Eye (tissue), 1 donor: ENCODE results near the gene CAVIN3.
A peak's percentile ranks its signal among the peaks of the same experiment; 100 is the strongest.

ENCODE experiments used
- DNase-seq: peaks from one replicate; pipeline ENCODE4 v3.0.0-alpha.2; 2015

Gene CAVIN3

GRCh38 chr11:6320411-6321155 lies at the start of gene CAVIN3:
Gene CAVIN3 (minus strand): TSS chr11:6320501. CDS start chr11:6320476, 25 bp downstream.
- peak; percentile 88 for DNase-seq

- no peak for DNase-seq
Measured at GRCh38 chr11:6365659-6366058, 45.4 kb upstream of the CAVIN3 start.

GRCh38 chr11:6362873-6363678 lies 42.8 kb upstream of the CAVIN3 start:
- DNase-seq = peak; percentile 90

GRCh38 chr11:6362185-6362872 lies 42.0 kb upstream of the CAVIN3 start:
- DNase-seq = no peak

- no peak for DNase-seq
Measured at GRCh38 chr11:6360183-6360582, 39.9 kb upstream of the CAVIN3 start.

- no peak for DNase-seq
Measured at GRCh38 chr11:6357222-6357621, 36.9 kb upstream of the CAVIN3 start.

GRCh38 chr11:6356503-6357055 lies 36.3 kb upstream of the CAVIN3 start:
- DNase-seq = no peak

- DNase-seq = no peak
Measured at GRCh38 chr11:6354651-6355485, 34.6 kb upstream of the CAVIN3 start.

GRCh38 chr11:6353367-6353987 lies 33.2 kb upstream of the CAVIN3 start:
- peak; percentile 81 for DNase-seq

GRCh38 chr11:6351782-6352382 lies 31.6 kb upstream of the CAVIN3 start:
- peak; percentile 54 for DNase-seq

GRCh38 chr11:6350486-6350885 lies 30.2 kb upstream of the CAVIN3 start:
- no peak for DNase-seq

GRCh38 chr11:6350043-6350442 lies 29.7 kb upstream of the CAVIN3 start:
- DNase-seq = no peak

GRCh38 chr11:6345366-6345765 lies 25.1 kb upstream of the CAVIN3 start:
- no peak for DNase-seq

GRCh38 chr11:6336293-6336692 lies 16.0 kb upstream of the CAVIN3 start:
- no peak for DNase-seq

- no peak for DNase-seq
Measured at GRCh38 chr11:6334806-6335205, 14.5 kb upstream of the CAVIN3 start.

GRCh38 chr11:6333095-6333494 lies 12.8 kb upstream of the CAVIN3 start:
- no peak for DNase-seq

- no peak for DNase-seq
Measured at GRCh38 chr11:6332066-6332465, 11.8 kb upstream of the CAVIN3 start.

GRCh38 chr11:6328321-6328720 lies 8.0 kb upstream of the CAVIN3 start:
- DNase-seq = no peak

- no peak for DNase-seq
Measured at GRCh38 chr11:6327806-6328205, 7.5 kb upstream of the CAVIN3 start.

GRCh38 chr11:6326985-6327384 lies 6.7 kb upstream of the CAVIN3 start:
- no peak for DNase-seq

GRCh38 chr11:6326303-6326702 lies 6.0 kb upstream of the CAVIN3 start:
- no peak for DNase-seq
